Endothelial cell of umbilical vein (primary cell): ENCODE data around the gene MSH5. TPM values are rescaled to one million over a fixed set of nuclear protein-coding genes. Genes with fewer than 3 reads are reported as not detected.

Experiments
- BruUV-seq: library from RNA; stranded (reverse); fragments of 400-500 nt; replicated peaks from 2 replicates; lab custom pipeline; 2021; lab: Mats Ljungman, UMichigan
- CTCF ChIA-PET: fragments of 300-600, 350-600 bp; sonication (Branson Sonifier 250); formaldehyde crosslinking; loops from one replicate; lab custom pipeline; 2021; ENCODE audit warnings: antibody characterized with exemption, inconsistent platforms; lab: Charles Lee
- POLR2A ChIA-PET: fragments of 300-600, 350-600 bp; sonication (Branson Sonifier 250); formaldehyde crosslinking; loops from one replicate; lab custom pipeline; 2021; ENCODE audit warnings: antibody characterized with exemption, inconsistent platforms; lab: Charles Lee
- DNase-seq: peaks from one replicate; pipeline ENCODE4 v3.0.0-alpha.2; 2011; ENCODE audit warnings: low read depth, low spot score
- FAIRE-seq: peaks from 2 replicates; lab custom pipeline; 2011; peaks lifted over from hg19 to GRCh38; lab: Jason Lieb, UNC
- H2AFZ ChIP-seq: 2 replicates; pipeline ENCODE4 v1.6.0; 2012; ENCODE audit warnings: low read depth, low read length, control low read depth, inconsistent platforms
- H3K27ac ChIP-seq: 2 replicates; pipeline ENCODE4 v1.5.1; 2011; ENCODE audit warnings: low read depth, mild to moderate bottlenecking, control low read depth, low read length, moderate library complexity; ENCODE audit not compliant: insufficient read depth
- H3K27me3 ChIP-seq, 2 experiments: 2 replicates each; pipeline versions ENCODE4 v1.6.0 to v1.6.1; 2011; ENCODE audit warnings: low read length in 2 of 2, mixed read lengths in 1 of 2; ENCODE audit not compliant: control insufficient read depth in 2 of 2, insufficient read depth in 2 of 2
- H3K36me3 ChIP-seq, 2 experiments: 2 replicates in 1 of 2; 3 replicates in 1 of 2; pipeline ENCODE4 v1.5.1; 2011; ENCODE audit warnings: low read length in 2 of 2, mild to moderate bottlenecking in 1 of 2, moderate library complexity in 1 of 2; ENCODE audit not compliant: control insufficient read depth in 2 of 2, insufficient read depth in 2 of 2; ENCODE audit errors: extremely low read depth in 1 of 2
- H3K4me1 ChIP-seq: 3 replicates; pipeline ENCODE4 v1.5.1; 2011; ENCODE audit warnings: mild to moderate bottlenecking, low read length; ENCODE audit not compliant: control insufficient read depth, insufficient read depth; ENCODE audit errors: extremely low read depth
- H3K4me2 ChIP-seq: 2 replicates; pipeline ENCODE4 v1.6.1; 2011; ENCODE audit warnings: low read length, control low read depth, mixed read lengths; ENCODE audit not compliant: insufficient read depth
- H3K4me3 ChIP-seq, 3 experiments: fragments of 200-600 bp in 1 of 3; sonication (generic), shearing (Covaris generic) in 1 of 3; replicated peaks in 1 of 3; 2 replicates each; pipeline ENCODE4 v1.5.1; 2011 to 2016; ENCODE audit warnings: control low read depth in 3 of 3, low read length in 3 of 3, mild to moderate bottlenecking in 2 of 3, inconsistent platforms in 1 of 3, low read depth in 1 of 3, moderate library complexity in 1 of 3; ENCODE audit not compliant: insufficient read depth in 1 of 3
- H3K79me2 ChIP-seq: 2 replicates; pipeline ENCODE4 v1.6.0; 2012; ENCODE audit warnings: low read length, inconsistent platforms; ENCODE audit not compliant: control insufficient read depth, insufficient read depth
- H3K9ac ChIP-seq: replicated peaks from 2 replicates; pipeline ENCODE3; 2011; ENCODE audit warnings: low read length, control low read depth; ENCODE audit not compliant: insufficient read depth; ENCODE audit errors: extremely low read depth
- H3K9me1 ChIP-seq: replicated peaks from 3 replicates; pipeline ENCODE4 v1.6.0; 2011; ENCODE audit warnings: mild to moderate bottlenecking, low read length; ENCODE audit not compliant: control insufficient read depth, insufficient read depth; ENCODE audit errors: extremely low read depth
- H3K9me3 ChIP-seq: replicated peaks from 2 replicates; pipeline ENCODE4 v1.5.1; 2012; ENCODE audit warnings: low read length, inconsistent platforms; ENCODE audit not compliant: control insufficient read depth, insufficient read depth
- H4K20me1 ChIP-seq: replicated peaks from 2 replicates; pipeline ENCODE3; 2011; ENCODE audit warnings: mild to moderate bottlenecking, low read length; ENCODE audit not compliant: control insufficient read depth, insufficient read depth; ENCODE audit errors: extremely low read depth
- EZH2 ChIP-seq: IDR thresholded peaks from 2 replicates; pipeline ENCODE4 v1.6.1; 2012; ENCODE audit warnings: borderline replicate concordance, low read depth, mild to moderate bottlenecking, moderate library complexity, low read length, inconsistent platforms; ENCODE audit not compliant: severe bottlenecking
- FOS ChIP-seq: IDR thresholded peaks from 2 replicates; pipeline ENCODE4 v1.6.1; 2011; ENCODE audit warnings: mild to moderate bottlenecking, low read length, moderate library complexity, borderline replicate concordance; ENCODE audit not compliant: insufficient read depth
- GATA2 ChIP-seq: IDR thresholded peaks from 2 replicates; pipeline ENCODE4 v1.7.0; 2011; ENCODE audit warnings: low read depth, mild to moderate bottlenecking, moderate library complexity, mixed read lengths, low read length; ENCODE audit not compliant: insufficient read length, insufficient read depth
- JUN ChIP-seq: IDR thresholded peaks from 2 replicates; pipeline ENCODE4 v1.6.1; 2011; ENCODE audit warnings: borderline replicate concordance, low read depth; ENCODE audit not compliant: insufficient read length, insufficient read depth
- MYC ChIP-seq: IDR thresholded peaks from one replicate; pipeline ENCODE4 v1.6.1; 2011; ENCODE audit warnings: mild to moderate bottlenecking, low read depth, low read length
- POLR2A ChIP-seq: IDR thresholded peaks from 2 replicates; pipeline ENCODE4 v1.6.1; 2012; ENCODE audit warnings: low read depth, mild to moderate bottlenecking, control low read depth, low read length
- POLR2AphosphoS5 ChIP-seq: IDR thresholded peaks from 2 replicates; pipeline ENCODE4 v1.6.1; 2012; ENCODE audit warnings: low read depth, mild to moderate bottlenecking, control low read depth, low read length, moderate library complexity; ENCODE audit not compliant: insufficient read depth
- dilution Hi-C: fragments of 300-500 bp; cut with MboI; formaldehyde crosslinking; loops from one replicate; pipeline ENCODE4 v1.15.0; 2019; ENCODE audit warnings: low sequenced_read_pairs; ENCODE audit not compliant: extremely low pct_ligation_motif_present
- intact Hi-C: fragments of 100-400 bp; cut with micrococcal nuclease; formaldehyde crosslinking; loops from one replicate; pipeline ENCODE4 v1.10.0; 2022
- polyA plus RNA-seq, 4 experiments: library from polyadenylated mRNA; depleted of rRNA in 3 of 4; stranded (reverse) in 3 of 4; unstranded in 1 of 4; fragments of >200 nt; gene quantifications; 2 replicates each; pipeline versions ENCODE4 v1.2.1 to v1.2.3, GENCODE V29; 2011 to 2012; ENCODE audit warnings: missing spikeins in 1 of 4
- total RNA-seq: library from RNA; stranded (reverse); gene quantifications from 2 replicates; pipeline ENCODE4 v1.2.3, GENCODE V29; 2021
- TF ChIP-seq, protein P1 (sequence below): IDR thresholded peaks from 2 replicates; pipeline ENCODE4 v1.6.1; 2011; ENCODE audit not compliant: insufficient read depth, insufficient read length
- TF ChIP-seq, protein P2 (sequence below), 2 donors: IDR thresholded peaks; 1 replicate in 1 of 2; 2 replicates in 1 of 2; pipeline ENCODE4 v1.5.1; 2011; ENCODE audit warnings: low read length in 2 of 2, mild to moderate bottlenecking in 2 of 2, moderate library complexity in 2 of 2, control low read depth in 1 of 2, inconsistent platforms in 1 of 2, low read depth in 1 of 2; ENCODE audit not compliant: insufficient read depth in 1 of 2; ENCODE audit errors: extremely low read depth in 1 of 2

MSH5 gene
- total and polyA plus RNA-seq, 2 donors (not counting 3 experiments of a cell fraction or from before 2014, with no cell fraction given) = 27.1 to 43.8 TPM

DNA sequence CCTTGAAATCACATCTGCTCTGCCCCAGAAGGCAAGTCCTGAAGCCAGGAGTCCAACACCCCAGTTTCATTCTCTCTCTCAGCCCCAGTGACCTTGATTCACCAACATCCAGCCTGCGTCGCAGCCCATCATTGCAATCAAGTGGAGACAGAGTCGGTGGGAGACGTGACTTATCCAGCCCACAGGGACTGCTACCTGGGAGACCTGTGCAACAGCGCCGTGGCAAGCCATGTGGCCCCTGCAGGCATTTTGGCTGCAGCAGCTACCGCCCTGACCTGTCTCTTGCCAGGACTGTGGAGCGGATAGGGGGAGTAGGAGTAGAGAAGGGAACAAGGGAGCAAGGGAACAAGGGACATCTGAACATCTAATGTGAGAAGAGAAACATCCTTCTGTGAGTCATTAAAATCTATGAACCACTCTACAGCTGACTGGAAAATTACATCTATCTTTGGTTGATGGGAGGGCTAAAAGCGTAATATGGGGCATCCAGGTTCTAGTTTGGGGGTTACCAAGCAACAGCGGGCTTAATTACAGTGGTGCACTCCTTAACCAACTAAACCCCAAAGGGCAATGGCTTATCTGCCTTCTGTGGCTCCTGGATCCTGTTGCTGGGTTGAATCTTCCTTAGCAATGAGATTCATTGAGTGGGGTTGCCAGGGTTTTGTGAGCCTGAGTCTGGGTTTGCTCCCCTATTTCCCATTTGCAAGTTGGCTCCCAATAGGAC lies 22.1 kb upstream of the MSH5 start:
- H3K4me3 ChIP-seq = no peak overlapping the region
- H3K9me3 ChIP-seq = no peaks in the 10 kb centered on the region
- CTCF ChIA-PET = no interaction called here
- H3K79me2 ChIP-seq = no peaks in the 10 kb centered on the region
- FAIRE-seq (no peak), DNase-seq (no peak)
- H3K9ac ChIP-seq = no peak overlapping the region
- dilution Hi-C loops = no loop called here
- H3K27ac ChIP-seq = no peak overlapping the region
- intact Hi-C loops = no loop called here
- BruUV-seq = no TSS peak
- H2AFZ ChIP-seq = no peak overlapping the region
- no peak overlapping the region for H3K4me2 ChIP-seq
- H3K27me3 ChIP-seq = peaks cover 0 to 2% of the 10 kb centered on the region in 2 experiments
- POLR2A ChIA-PET = no interaction called here
- H3K36me3 ChIP-seq = no peaks in the 10 kb centered on the region
- H3K4me1 ChIP-seq = no peaks in the 10 kb centered on the region
- no peaks in the 10 kb centered on the region for H3K9me1 ChIP-seq
- no peaks in the 10 kb centered on the region for H4K20me1 ChIP-seq
- no peak for TF ChIP-seq FOS
- no peak for TF ChIP-seq MYC
- TF ChIP-seq GATA2 = no peak
- TF ChIP-seq EZH2 = no peak
- no peak for TF ChIP-seq POLR2A
- TF ChIP-seq POLR2AphosphoS5 = no peak
- TF ChIP-seq, protein P1, sequence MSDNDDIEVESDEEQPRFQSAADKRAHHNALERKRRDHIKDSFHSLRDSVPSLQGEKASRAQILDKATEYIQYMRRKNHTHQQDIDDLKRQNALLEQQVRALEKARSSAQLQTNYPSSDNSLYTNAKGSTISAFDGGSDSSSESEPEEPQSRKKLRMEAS = no peak
- TF ChIP-seq, protein P2, sequence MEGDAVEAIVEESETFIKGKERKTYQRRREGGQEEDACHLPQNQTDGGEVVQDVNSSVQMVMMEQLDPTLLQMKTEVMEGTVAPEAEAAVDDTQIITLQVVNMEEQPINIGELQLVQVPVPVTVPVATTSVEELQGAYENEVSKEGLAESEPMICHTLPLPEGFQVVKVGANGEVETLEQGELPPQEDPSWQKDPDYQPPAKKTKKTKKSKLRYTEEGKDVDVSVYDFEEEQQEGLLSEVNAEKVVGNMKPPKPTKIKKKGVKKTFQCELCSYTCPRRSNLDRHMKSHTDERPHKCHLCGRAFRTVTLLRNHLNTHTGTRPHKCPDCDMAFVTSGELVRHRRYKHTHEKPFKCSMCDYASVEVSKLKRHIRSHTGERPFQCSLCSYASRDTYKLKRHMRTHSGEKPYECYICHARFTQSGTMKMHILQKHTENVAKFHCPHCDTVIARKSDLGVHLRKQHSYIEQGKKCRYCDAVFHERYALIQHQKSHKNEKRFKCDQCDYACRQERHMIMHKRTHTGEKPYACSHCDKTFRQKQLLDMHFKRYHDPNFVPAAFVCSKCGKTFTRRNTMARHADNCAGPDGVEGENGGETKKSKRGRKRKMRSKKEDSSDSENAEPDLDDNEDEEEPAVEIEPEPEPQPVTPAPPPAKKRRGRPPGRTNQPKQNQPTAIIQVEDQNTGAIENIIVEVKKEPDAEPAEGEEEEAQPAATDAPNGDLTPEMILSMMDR (IDR thresholded peaks at IDR 0.05; ENCODE audit: extremely low read depth in 1 of 2, insufficient read depth in 1 of 2, low read depth in 1 of 2, low read length in 2 of 2) = no peak
- TF ChIP-seq JUN = no peak
